HCT116 (cell line): ENCODE measurements around the gene EN2.

Source experiments
- ATF3 ChIP-seq: IDR thresholded peaks from 2 replicates; pipeline ENCODE4 v1.6.1; 2012
- CBX3 ChIP-seq: IDR thresholded peaks from 2 replicates; pipeline ENCODE4 v1.6.1; 2012; ENCODE audit warnings: low read depth
- CEBPB ChIP-seq: IDR thresholded peaks from 2 replicates; pipeline ENCODE4 v1.6.1; 2012; ENCODE audit warnings: low read depth
- CTCF ChIP-seq, 3 experiments: fragments of 200-600 bp in 1 of 3; sonication (generic) in 1 of 3; IDR thresholded peaks in 2 of 3; conservative IDR thresholded peaks in 1 of 3; 2 replicates each; pipeline ENCODE4 v1.5.1; 2012 to 2017; ENCODE audit warnings: low read depth in 2 of 3, low read length in 2 of 3, antibody characterized with exemption in 1 of 3, borderline replicate concordance in 1 of 3, control low read depth in 1 of 3, mild to moderate bottlenecking in 1 of 3, mixed read lengths in 1 of 3, mixed run types in 1 of 3, moderate library complexity in 1 of 3; ENCODE audit not compliant: insufficient read depth in 1 of 3
- POLR2A ChIP-seq: IDR thresholded peaks from 2 replicates; pipeline ENCODE4 v1.7.0; 2011; ENCODE audit warnings: borderline replicate concordance; ENCODE audit not compliant: insufficient read depth, insufficient read length; ENCODE audit errors: extremely low read depth
- POLR2AphosphoS5 ChIP-seq: IDR thresholded peaks from 2 replicates; pipeline ENCODE4 v1.6.1; 2011; ENCODE audit warnings: mild to moderate bottlenecking, low read depth, low read length, moderate library complexity
- YY1 ChIP-seq: IDR thresholded peaks from 2 replicates; pipeline ENCODE4 v1.6.1; 2011; ENCODE audit warnings: low read length, low read depth, moderate library complexity, mild to moderate bottlenecking; ENCODE audit not compliant: insufficient replicate concordance; ENCODE audit errors: extremely low read depth
- ZNF274 ChIP-seq: fragments of 200-500 bp; sonication (Bioruptor generic); IDR thresholded peaks from 2 replicates; pipeline ENCODE4 v1.6.1; 2014; ENCODE audit warnings: mild to moderate bottlenecking, low read depth, low read length, inconsistent platforms

GRCh38 chr7:155470186-155470487 lies 12.2 kb downstream of the EN2 start:
- no peak for TF ChIP-seq CTCF (IDR thresholded peaks at IDR 0.05 in 2 of 3, conservative IDR thresholded peaks at IDR 0.05 in 1 of 3; ENCODE audit: borderline replicate concordance in 1 of 3, insufficient read depth in 1 of 3, low read depth in 2 of 3, low read length in 2 of 3)
- TF ChIP-seq YY1, result no peak
- no peak for TF ChIP-seq POLR2A
- no peak for TF ChIP-seq POLR2AphosphoS5
- no peak for TF ChIP-seq ATF3
- no peak for TF ChIP-seq ZNF274
- no peak for TF ChIP-seq CBX3
- TF ChIP-seq CEBPB, result no peak
